ENCODE data around the gene DENND2D. TPM values are rescaled to one million over a fixed set of nuclear protein-coding genes. Genes with fewer than 3 reads are reported as not detected.

Gene DENND2D
- total RNA-seq, 4 donors from 2014 or later = 1.4 to 16.6 (median 6.4) TPM

GRCh38 chr1:111154021-111154999 is 46.1 kb downstream of the DENND2D start:
- 91 to 93% methylated on average over 4 to 5 of the region's 5 CpGs for WGBS, 2 donors (ENCODE audit: low coverage in 1 of 2)
- Histone ChIP-seq H3K27me3 (no peaks in the 10 kb centered on the region), H3K4me1 (no peaks in the 10 kb centered on the region), H3K4me3 (no peak overlapping the region), H3K36me3 (peaks cover 0 to 59% of the 10 kb centered on the region in 2 donors), H3K9me3 (no peaks in the 10 kb centered on the region), H3K27ac (no peak overlapping the region)
- ATAC-seq = no peak
- TF ChIP-seq CTCF (IDR thresholded peaks at IDR 0.05) = no peak
- no peak for TF ChIP-seq POLR2A (IDR thresholded peaks at IDR 0.05)
- TF ChIP-seq EP300 (IDR thresholded peaks at IDR 0.05) = no peak
- no peak for TF ChIP-seq POLR2AphosphoS5 (IDR thresholded peaks at IDR 0.05)

GRCh38 chr1:111151838-111152237 is 48.6 kb downstream of the DENND2D start:
- WGBS, 2 donors (ENCODE audit: low coverage in 1 of 2) = 58 to 60% methylated on average over 3 of the region's 3 CpGs
- peaks cover 0 to 73% of the 10 kb centered on the region in 2 donors for H3K36me3 ChIP-seq

GRCh38 chr1:111148376-111148881 is 52.0 kb downstream of the DENND2D start:
- Histone ChIP-seq H3K27me3 (no peaks in the 10 kb centered on the region), H3K4me3 (no peak overlapping the region), H3K36me3 (peaks cover 0 to 58% of the 10 kb centered on the region in 2 donors), H3K27ac (no peak overlapping the region), H3K9me3 (no peaks in the 10 kb centered on the region), H3K4me1 (peaks cover 0 to 6% (median 0%) of the 10 kb centered on the region in 3 donors)
- 66 to 77% methylated on average over 2 of the region's 2 CpGs for WGBS, 2 donors (ENCODE audit: low coverage in 1 of 2)
- no peak for TF ChIP-seq CTCF (IDR thresholded peaks at IDR 0.05)
- no peak for TF ChIP-seq POLR2AphosphoS5 (IDR thresholded peaks at IDR 0.05)
- no peak for TF ChIP-seq POLR2A (IDR thresholded peaks at IDR 0.05)
- TF ChIP-seq EP300 (IDR thresholded peaks at IDR 0.05) = no peak
- no peak for ATAC-seq

More at GRCh38 chr1:111151838-111152237, 48.6 kb downstream of the DENND2D start:
- ATAC-seq = no peak
- Histone ChIP-seq H3K4me1 (peaks cover 0 to under 1% (median 0%) of the 10 kb centered on the region in 3 donors), H3K27ac (no peak overlapping the region), H3K4me3 (no peak overlapping the region), H3K27me3 (no peaks in the 10 kb centered on the region), H3K9me3 (no peaks in the 10 kb centered on the region)
- TF ChIP-seq EP300 (IDR thresholded peaks at IDR 0.05) (no peak), POLR2AphosphoS5 (IDR thresholded peaks at IDR 0.05) (no peak), CTCF (IDR thresholded peaks at IDR 0.05) (no peak), POLR2A (IDR thresholded peaks at IDR 0.05) (no peak)

- H3K27ac ChIP-seq = no peak overlapping the region
- TF ChIP-seq CTCF (IDR thresholded peaks at IDR 0.05) (no peak), POLR2AphosphoS5 (IDR thresholded peaks at IDR 0.05) (no peak), POLR2A (IDR thresholded peaks at IDR 0.05) (no peak), EP300 (IDR thresholded peaks at IDR 0.05) (no peak)
- no peak overlapping the region for H3K4me3 ChIP-seq
- H3K9me3 ChIP-seq = no peaks in the 10 kb centered on the region
- 51 to 67% methylated on average over 2 to 3 of the region's 3 CpGs for WGBS, 2 donors (ENCODE audit: low coverage in 1 of 2)
- ATAC-seq = no peak
- H3K27me3 ChIP-seq = no peaks in the 10 kb centered on the region
- peaks cover 0 to 54% of the 10 kb centered on the region in 2 donors for H3K36me3 ChIP-seq
- H3K4me1 ChIP-seq = peaks cover 0 to 11% (median 0%) of the 10 kb centered on the region in 3 donors
Observed at GRCh38 chr1:111147948-111148347, 52.5 kb downstream of the DENND2D start.

All from gastroesophageal sphincter (tissue), 4 donors.